Upper lobe of left lung (tissue), 6 donors: Measurements from ENCODE around the gene CTAG1A. TPM values are rescaled to one million over a fixed set of nuclear protein-coding genes. Genes with fewer than 3 reads are reported as not detected.

ENCODE experiments used
- ATAC-seq, 2 donors: fragments of 200-7000 bp; cut with Tn5 transposase; one replicate each; pipeline ENCODE4 v1.9.1; 2022; ENCODE audit warnings: mild to moderate bottlenecking in 2 of 2, moderate library complexity in 2 of 2; ENCODE audit not compliant: low FRiP score in 2 of 2
- DNase-seq, 2 donors: peaks; one replicate each; pipeline ENCODE4 v3.0.0-alpha.2; 2019 to 2020
- H3K27ac ChIP-seq, 4 donors: fragments of 200-600 bp; sonication (generic); one replicate each; pipeline ENCODE4 v1.5.1; 2016 to 2019
- H3K27me3 ChIP-seq, 4 donors: fragments of 200-600 bp; sonication (generic); one replicate each; pipeline ENCODE4 v1.5.1; 2017 to 2019
- H3K36me3 ChIP-seq, 4 donors: fragments of 200-600 bp; sonication (generic); one replicate each; pipeline ENCODE4 v1.5.1; 2016 to 2019
- H3K4me1 ChIP-seq, 4 donors: fragments of 200-600 bp; sonication (generic); one replicate each; pipeline ENCODE4 v1.5.1; 2018 to 2019
- H3K4me3 ChIP-seq, 4 donors: fragments of 200-600 bp; sonication (generic); one replicate each; pipeline ENCODE4 v1.5.1; 2017 to 2019; ENCODE audit warnings: mild to moderate bottlenecking in 2 of 4, moderate library complexity in 1 of 4
- H3K9me3 ChIP-seq, 4 donors: fragments of 200-600 bp; sonication (generic); one replicate each; pipeline ENCODE4 v1.5.1; 2018 to 2019
- CTCF ChIP-seq, 6 experiments: fragments of 450-650 bp in 4 of 6; fragments of 200-600 bp in 2 of 6; sonication (generic) in 2 of 6; IDR thresholded peaks; one replicate each; pipeline ENCODE4 v1.5.1; 2016 to 2019; ENCODE audit warnings: antibody characterized with exemption in 6 of 6
- EP300 ChIP-seq, 4 donors: sonication (generic); formaldehyde crosslinking; IDR thresholded peaks; one replicate each; pipeline ENCODE4 v1.5.1; 2017; ENCODE audit warnings: antibody characterized with exemption in 4 of 4, control low read depth in 2 of 4
- POLR2A ChIP-seq, 4 donors: fragments of 450-650 bp; IDR thresholded peaks; one replicate each; pipeline ENCODE4 v1.5.1; 2016 to 2017; ENCODE audit warnings: antibody characterized with exemption in 4 of 4, mild to moderate bottlenecking in 2 of 4
- POLR2AphosphoS5 ChIP-seq, 2 donors: sonication (generic); formaldehyde crosslinking; IDR thresholded peaks; one replicate each; pipeline ENCODE4 v1.5.1; 2017; ENCODE audit warnings: antibody characterized with exemption in 2 of 2
- WGBS, 2 donors: methylation state at CpG; one replicate each; pipeline ENCODE4 v1.1.5; 2017 to 2018; 5-methylcytosine and 5-hydroxymethylcytosine counted together
- total RNA-seq, 6 donors: library from RNA; depleted of rRNA in 4 of 6; stranded (reverse); fragments of >200 nt in 4 of 6; gene quantifications; one replicate each; pipeline versions ENCODE4 v1.1.0 to v1.2.1, GENCODE V29; 2016 to 2021
- donor health status: DM: no; HTN: no; CAD: no; lungs with moderate emphysema.
- donor health status: DM: no; HTN: yes; CAD: no; lungs with severe emphysema.

The CTAG1A gene
- total RNA-seq, 6 donors from 2014 or later, result not detected

- no peaks in the 10 kb centered on the region for H3K27me3 ChIP-seq
- H3K36me3 ChIP-seq, result no peaks in the 10 kb centered on the region
- no peaks in the 10 kb centered on the region for H3K9me3 ChIP-seq
- ATAC-seq (no peak), DNase-seq (no peak)
- no peaks in the 10 kb centered on the region for H3K4me1 ChIP-seq
- no peak overlapping the region for H3K27ac ChIP-seq
- no peak overlapping the region for H3K4me3 ChIP-seq
- 72 to 100% methylated on average over 2 to 5 of the region's 5 CpGs for WGBS, 2 donors
- no peak for TF ChIP-seq CTCF (IDR thresholded peaks at IDR 0.05)
Observed at GRCh38 chrX:154593201-154593600, 8.3 kb downstream of the CTAG1A start.

DNA sequence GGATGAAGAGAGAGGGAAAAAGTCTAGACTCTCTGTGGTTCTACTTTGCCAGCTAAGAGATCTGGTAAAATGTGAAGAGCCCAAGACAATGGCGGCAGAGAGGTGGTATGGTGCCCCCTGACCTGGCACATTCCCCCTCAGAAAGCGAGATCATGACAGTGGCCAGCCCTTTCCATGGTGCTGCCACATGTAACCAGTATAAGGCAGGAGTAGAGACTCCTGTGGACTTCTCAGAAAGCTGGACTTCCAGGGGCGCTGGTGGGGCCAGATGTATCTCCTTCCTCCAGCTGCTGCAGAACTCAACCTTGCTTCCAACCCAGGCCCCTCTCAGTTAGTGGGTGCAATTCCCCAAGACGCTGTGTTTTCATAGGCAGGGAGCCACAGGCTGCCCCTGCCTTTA lies 9.6 kb downstream of the CTAG1A start:
- Histone ChIP-seq H3K4me3 (no peak overlapping the region), H3K36me3 (no peaks in the 10 kb centered on the region), H3K27me3 (no peaks in the 10 kb centered on the region), H3K27ac (no peak overlapping the region), H3K4me1 (no peaks in the 10 kb centered on the region), H3K9me3 (no peaks in the 10 kb centered on the region)
- TF ChIP-seq EP300 (IDR thresholded peaks at IDR 0.05), result no peak
- no peak for TF ChIP-seq POLR2AphosphoS5 (IDR thresholded peaks at IDR 0.05)
- no peak for TF ChIP-seq CTCF (IDR thresholded peaks at IDR 0.05)
- TF ChIP-seq POLR2A (IDR thresholded peaks at IDR 0.05), result no peak
- ATAC-seq, result no peak
- no peak for DNase-seq
- 83% methylated on average over 4 of the region's 4 CpGs; no CpG with 5 or more reads in 1 of the 2 donors for WGBS, 2 donors

- Histone ChIP-seq H3K9me3 (no peaks in the 10 kb centered on the region), H3K27me3 (no peaks in the 10 kb centered on the region), H3K36me3 (no peaks in the 10 kb centered on the region), H3K4me1 (no peaks in the 10 kb centered on the region), H3K4me3 (no peak overlapping the region), H3K27ac (no peak overlapping the region)
- TF ChIP-seq POLR2AphosphoS5 (IDR thresholded peaks at IDR 0.05), result no peak
- TF ChIP-seq CTCF (IDR thresholded peaks at IDR 0.05), result no peak
- no peak for TF ChIP-seq POLR2A (IDR thresholded peaks at IDR 0.05)
- TF ChIP-seq EP300 (IDR thresholded peaks at IDR 0.05), result no peak
- DNase-seq, result no peak
- WGBS, 2 donors, result 44 to 70% methylated on average over 2 of the region's 2 CpGs
- no peak for ATAC-seq
Observed at GRCh38 chrX:154595559-154596249, 10.8 kb downstream of the CTAG1A start.

DNA sequence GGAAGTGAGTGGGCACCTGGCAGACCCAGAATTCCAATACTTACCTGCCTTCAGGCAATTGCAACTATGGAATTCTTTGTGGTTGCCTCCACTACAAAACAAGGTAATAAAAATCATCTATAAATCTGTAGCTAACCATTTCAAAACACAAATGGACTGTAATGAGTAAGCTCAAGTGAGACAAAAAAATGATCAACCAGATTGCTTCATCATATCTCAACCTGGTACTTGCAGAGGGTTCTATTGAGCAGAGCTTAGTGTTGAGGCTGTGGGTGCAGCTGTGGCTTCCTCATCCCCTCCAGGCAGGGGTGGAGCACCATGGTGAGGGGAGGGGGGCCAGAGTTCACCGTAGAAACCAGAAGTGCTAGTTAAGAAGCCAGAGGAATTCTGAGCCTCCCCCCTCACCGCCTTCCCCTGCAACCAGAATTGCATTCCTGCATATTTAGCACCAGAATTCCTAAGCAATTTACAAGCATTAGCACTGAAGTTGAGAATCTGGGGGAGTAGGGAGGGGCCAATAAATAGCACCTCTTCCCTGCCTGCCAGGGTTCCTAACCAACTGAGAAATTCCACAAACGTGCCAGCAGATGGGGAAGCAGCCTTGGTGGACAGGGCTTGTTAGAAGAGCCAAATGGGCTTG lies 11.5 kb downstream of the CTAG1A start:
- no peaks in the 10 kb centered on the region for H3K9me3 ChIP-seq
- no peak overlapping the region for H3K27ac ChIP-seq
- H3K4me3 ChIP-seq, result no peak overlapping the region
- WGBS, 2 donors, result 17% methylated on average over 3 of the region's 3 CpGs; no CpG with 5 or more reads in 1 of the 2 donors
- ATAC-seq (peak in 1 of 2 donors; percentile 56), DNase-seq (no peak)
- H3K36me3 ChIP-seq, result no peaks in the 10 kb centered on the region
- H3K4me1 ChIP-seq, result no peaks in the 10 kb centered on the region
- TF ChIP-seq CTCF (IDR thresholded peaks at IDR 0.05), result no peak
- no peaks in the 10 kb centered on the region for H3K27me3 ChIP-seq

GRCh38 chrX:154597221-154597620 lies 12.3 kb downstream of the CTAG1A start:
- Histone ChIP-seq H3K27ac (no peak overlapping the region), H3K9me3 (no peaks in the 10 kb centered on the region), H3K4me1 (no peaks in the 10 kb centered on the region), H3K36me3 (no peaks in the 10 kb centered on the region), H3K4me3 (no peak overlapping the region), H3K27me3 (no peaks in the 10 kb centered on the region)
- TF ChIP-seq EP300 (IDR thresholded peaks at IDR 0.05) (no peak), CTCF (IDR thresholded peaks at IDR 0.05) (no peak), POLR2AphosphoS5 (IDR thresholded peaks at IDR 0.05) (no peak), POLR2A (IDR thresholded peaks at IDR 0.05) (no peak)
- ATAC-seq, result no peak
- WGBS, 2 donors, result 88% methylated on average over 12 of the region's 12 CpGs; no CpG with 5 or more reads in 1 of the 2 donors
- DNase-seq, result no peak
